Measurements from ENCODE around the gene CCNB3.

The CCNB3 gene

DNA sequence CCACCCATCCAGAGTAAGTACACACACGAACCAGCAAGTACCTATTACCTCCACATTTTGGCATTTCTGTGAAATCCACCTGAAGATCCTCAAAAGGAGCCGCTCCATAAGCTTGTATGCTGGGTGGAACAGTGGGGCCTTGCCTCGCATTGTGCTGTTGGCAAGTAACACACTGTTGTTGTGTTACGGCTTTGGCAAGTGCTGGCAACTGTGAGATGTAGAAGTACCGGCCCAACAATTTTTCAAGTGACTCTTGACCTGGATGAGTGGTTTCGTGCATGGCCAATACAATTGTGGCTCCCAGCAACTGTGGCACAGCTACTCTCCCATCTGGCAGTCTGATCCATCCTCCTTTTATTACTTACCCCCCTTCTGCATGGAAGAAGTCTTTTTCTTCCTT, 128.7 kb downstream of the CCNB3 start:
- Histone ChIP-seq H3K4me1 (ENCODE audit: insufficient read depth, low read length, poor library complexity, severe bottlenecking) (no peaks in the 10 kb centered on the region), H3K9ac (ENCODE audit: low read depth, low read length, poor library complexity, severe bottlenecking) (no peak overlapping the region), H3K4me2 (ENCODE audit: low read depth, low read length, poor library complexity, severe bottlenecking) (no peak overlapping the region), H3K36me3 (ENCODE audit: insufficient read depth, low read length) (no peaks in the 10 kb centered on the region), H3K9me3 (ENCODE audit: insufficient read depth, low read depth, low read length) (no peaks in the 10 kb centered on the region), H2AFZ (ENCODE audit: low read length) (no peak overlapping the region), H3K9me2 (replicated peaks; ENCODE audit: low read depth, low read length) (no peaks in the 10 kb centered on the region), H3K79me2 (ENCODE audit: insufficient read depth, low read length) (no peaks in the 10 kb centered on the region), H3K4me3 (ENCODE audit: low read length, poor library complexity, severe bottlenecking) (no peak overlapping the region), H4K20me1 (ENCODE audit: insufficient read depth, low read length, poor library complexity, severe bottlenecking) (no peaks in the 10 kb centered on the region), H3K27me3 (ENCODE audit: insufficient read depth, low read length, poor library complexity, severe bottlenecking) (no peaks in the 10 kb centered on the region), H3F3A (ENCODE audit: low read depth) (no peaks in the 10 kb centered on the region)
- TF ChIP-seq, protein P1, sequence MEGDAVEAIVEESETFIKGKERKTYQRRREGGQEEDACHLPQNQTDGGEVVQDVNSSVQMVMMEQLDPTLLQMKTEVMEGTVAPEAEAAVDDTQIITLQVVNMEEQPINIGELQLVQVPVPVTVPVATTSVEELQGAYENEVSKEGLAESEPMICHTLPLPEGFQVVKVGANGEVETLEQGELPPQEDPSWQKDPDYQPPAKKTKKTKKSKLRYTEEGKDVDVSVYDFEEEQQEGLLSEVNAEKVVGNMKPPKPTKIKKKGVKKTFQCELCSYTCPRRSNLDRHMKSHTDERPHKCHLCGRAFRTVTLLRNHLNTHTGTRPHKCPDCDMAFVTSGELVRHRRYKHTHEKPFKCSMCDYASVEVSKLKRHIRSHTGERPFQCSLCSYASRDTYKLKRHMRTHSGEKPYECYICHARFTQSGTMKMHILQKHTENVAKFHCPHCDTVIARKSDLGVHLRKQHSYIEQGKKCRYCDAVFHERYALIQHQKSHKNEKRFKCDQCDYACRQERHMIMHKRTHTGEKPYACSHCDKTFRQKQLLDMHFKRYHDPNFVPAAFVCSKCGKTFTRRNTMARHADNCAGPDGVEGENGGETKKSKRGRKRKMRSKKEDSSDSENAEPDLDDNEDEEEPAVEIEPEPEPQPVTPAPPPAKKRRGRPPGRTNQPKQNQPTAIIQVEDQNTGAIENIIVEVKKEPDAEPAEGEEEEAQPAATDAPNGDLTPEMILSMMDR (conservative IDR thresholded peaks at IDR 0.05; ENCODE audit: low read length), result no peak
- TF ChIP-seq EZH2phosphoT487 (IDR thresholded peaks at IDR 0.05; ENCODE audit: borderline replicate concordance), result no peak

DNA sequence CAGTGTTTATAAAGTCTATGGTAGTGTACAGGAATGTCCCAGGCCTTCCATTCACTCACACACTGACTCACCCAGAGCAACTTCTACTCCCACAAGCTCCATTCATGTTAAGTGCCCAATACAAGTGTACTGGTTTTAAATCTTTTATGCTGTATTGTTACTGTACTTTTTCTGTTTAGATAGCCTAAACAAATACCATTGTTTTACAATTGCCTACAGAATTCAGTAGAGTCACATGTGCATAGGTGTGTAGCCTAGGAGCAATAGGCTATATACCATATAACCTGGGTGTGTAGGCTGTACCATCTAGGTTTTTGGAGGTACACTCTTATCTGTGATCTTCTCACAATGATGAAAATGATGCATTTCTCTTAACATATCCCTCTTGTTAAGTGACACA, 139.4 kb downstream of the CCNB3 start:
- H3K79me2 ChIP-seq (ENCODE audit: insufficient read depth, low read length), result no peaks in the 10 kb centered on the region
- H2AFZ ChIP-seq (ENCODE audit: low read length), result no peak overlapping the region
- no peaks in the 10 kb centered on the region for H4K20me1 ChIP-seq (ENCODE audit: insufficient read depth, low read length, poor library complexity, severe bottlenecking)
- H3K4me1 ChIP-seq (ENCODE audit: insufficient read depth, low read length, poor library complexity, severe bottlenecking), result no peaks in the 10 kb centered on the region
- TF ChIP-seq EZH2phosphoT487 (IDR thresholded peaks at IDR 0.05; ENCODE audit: borderline replicate concordance), result no peak
- TF ChIP-seq, protein P1 (conservative IDR thresholded peaks at IDR 0.05; ENCODE audit: low read length), result no peak
- H3K4me2 ChIP-seq (ENCODE audit: low read depth, low read length, poor library complexity, severe bottlenecking), result no peak overlapping the region
- no peaks in the 10 kb centered on the region for H3K9me2 ChIP-seq (replicated peaks; ENCODE audit: low read depth, low read length)
- no peak overlapping the region for H3K9ac ChIP-seq (ENCODE audit: low read depth, low read length, poor library complexity, severe bottlenecking)
- H3K4me3 ChIP-seq (ENCODE audit: low read length, poor library complexity, severe bottlenecking), result no peak overlapping the region
- H3F3A ChIP-seq (ENCODE audit: low read depth), result no peaks in the 10 kb centered on the region
- H3K27me3 ChIP-seq (ENCODE audit: insufficient read depth, low read length, poor library complexity, severe bottlenecking), result no peaks in the 10 kb centered on the region
- no peaks in the 10 kb centered on the region for H3K36me3 ChIP-seq (ENCODE audit: insufficient read depth, low read length)
- H3K9me3 ChIP-seq (ENCODE audit: insufficient read depth, low read depth, low read length), result no peaks in the 10 kb centered on the region

DNA sequence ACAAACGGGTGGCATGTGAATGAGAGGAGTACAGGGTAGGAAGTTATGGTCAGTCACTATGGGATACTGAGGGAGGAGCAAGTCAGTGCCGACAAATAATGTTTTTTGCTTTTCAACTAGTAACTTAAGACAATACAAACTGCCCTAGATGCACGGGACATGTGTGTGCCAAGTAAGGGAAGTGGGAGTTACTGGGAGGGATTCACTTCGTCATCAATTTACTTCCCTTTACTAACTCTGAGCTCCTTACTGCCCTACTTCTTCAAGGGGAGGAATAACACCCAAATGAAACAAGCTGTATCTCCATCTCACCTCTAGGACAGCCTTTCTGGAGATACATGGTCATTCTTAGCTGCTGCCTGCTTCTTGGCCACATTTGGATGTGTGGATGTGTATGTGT, 168.4 kb downstream of the CCNB3 start:
- H3K79me2 ChIP-seq (ENCODE audit: insufficient read depth, low read length), result no peaks in the 10 kb centered on the region
- no peaks in the 10 kb centered on the region for H3K27me3 ChIP-seq (ENCODE audit: insufficient read depth, low read length, poor library complexity, severe bottlenecking)
- H3K9me3 ChIP-seq (ENCODE audit: insufficient read depth, low read depth, low read length), result no peaks in the 10 kb centered on the region
- H4K20me1 ChIP-seq (ENCODE audit: insufficient read depth, low read length, poor library complexity, severe bottlenecking), result no peaks in the 10 kb centered on the region
- H3K4me1 ChIP-seq (ENCODE audit: insufficient read depth, low read length, poor library complexity, severe bottlenecking), result no peaks in the 10 kb centered on the region
- TF ChIP-seq, protein P1 (conservative IDR thresholded peaks at IDR 0.05; ENCODE audit: low read length), result no peak
- no peak for TF ChIP-seq EZH2phosphoT487 (IDR thresholded peaks at IDR 0.05; ENCODE audit: borderline replicate concordance)
- H3K9ac ChIP-seq (ENCODE audit: low read depth, low read length, poor library complexity, severe bottlenecking), result no peak overlapping the region
- H3F3A ChIP-seq (ENCODE audit: low read depth), result no peaks in the 10 kb centered on the region
- no peaks in the 10 kb centered on the region for H3K36me3 ChIP-seq (ENCODE audit: insufficient read depth, low read length)
- no peak overlapping the region for H3K4me2 ChIP-seq (ENCODE audit: low read depth, low read length, poor library complexity, severe bottlenecking)
- H2AFZ ChIP-seq (ENCODE audit: low read length), result no peak overlapping the region
- H3K4me3 ChIP-seq (ENCODE audit: low read length, poor library complexity, severe bottlenecking), result no peak overlapping the region
- H3K9me2 ChIP-seq (replicated peaks; ENCODE audit: low read depth, low read length), result no peaks in the 10 kb centered on the region
